Ascending aorta (tissue), 2 donors: ENCODE measurements around the gene TEN1. TPM values are rescaled to one million over a fixed set of nuclear protein-coding genes. Genes with fewer than 3 reads are reported as not detected.

Experiments
- DNase-seq, 2 donors: peaks; one replicate each; pipeline ENCODE4 v3.0.0-alpha.2; 2019; ENCODE audit warnings: low spot score in 2 of 2
- H3K27ac ChIP-seq, 2 donors: fragments of 200-600 bp; sonication (generic); one replicate each; pipeline ENCODE4 v1.5.1; 2016 to 2017; ENCODE audit warnings: mild to moderate bottlenecking in 1 of 2
- H3K27me3 ChIP-seq: fragments of 200-600 bp; sonication (generic); one replicate; pipeline ENCODE4 v1.5.1; 2017
- H3K36me3 ChIP-seq, 2 donors: fragments of 200-600 bp; sonication (generic); one replicate each; pipeline ENCODE4 v1.5.1; 2016
- H3K4me1 ChIP-seq, 2 donors: fragments of 200-600 bp; sonication (generic); one replicate each; pipeline ENCODE4 v1.5.1; 2016 to 2017; ENCODE audit warnings: mild to moderate bottlenecking in 1 of 2
- H3K4me3 ChIP-seq, 2 donors: fragments of 200-600 bp; sonication (generic); one replicate each; pipeline ENCODE4 v1.5.1; 2016 to 2017; ENCODE audit warnings: mild to moderate bottlenecking in 1 of 2
- H3K9me3 ChIP-seq, 2 donors: fragments of 200-600 bp; sonication (generic); one replicate each; pipeline ENCODE4 v1.5.1; 2016
- intact Hi-C: fragments of 100-400 bp; cut with DNase I; formaldehyde crosslinking; loops from one replicate; pipeline ENCODE4 v1.15.1; 2023
- total RNA-seq: library from RNA; depleted of rRNA; stranded (reverse); fragments of >200 nt; gene quantifications from one replicate; pipeline ENCODE4 v1.1.0, GENCODE V29; 2016
- TF ChIP-seq, protein P1 (sequence below), 3 experiments: fragments of 200-600 bp in 2 of 3; fragments of 450-650 bp in 1 of 3; sonication (generic) in 2 of 3; IDR thresholded peaks; one replicate each; pipeline ENCODE4 v1.5.1; 2016 to 2019; ENCODE audit warnings: antibody characterized with exemption in 3 of 3, mild to moderate bottlenecking in 1 of 3, moderate library complexity in 1 of 3

Gene TEN1
- 33.6 TPM for total RNA-seq

GRCh38 chr17:75978938-75979704, at the start of gene TEN1, which contains the start of gene ACOX1:
Gene TEN1 (plus strand): TSS chr17:75979240. CDS start chr17:75986193, 6,953 bp downstream.
Gene ACOX1 (minus strand): TSS chr17:75979166. CDS start chr17:75979073, 93 bp downstream.
- Histone ChIP-seq H3K9me3 (no peaks in the 10 kb centered on the region), H3K27me3 (no peaks in the 10 kb centered on the region), H3K4me3 (peak within 1 kb of the TSS; percentile 76 to 88), H3K4me1 (peaks cover 2 to 26% of the 10 kb centered on the region in 2 donors), H3K27ac (peak within 1 kb of the TSS; percentile 93 to 99), H3K36me3 (peaks cover 0 to 6% of the 10 kb centered on the region in 2 donors)
- DNase-seq: peak; percentile 89 to 98
- intact Hi-C loops: loop anchor here (1.0 to 10.0 kb wide), 6 partner anchors 38 to 373 kb away; partner anchors contain the start of genes FBF1, MRPL38, PRPSAP1 and TRIM65
- TF ChIP-seq, protein P1, sequence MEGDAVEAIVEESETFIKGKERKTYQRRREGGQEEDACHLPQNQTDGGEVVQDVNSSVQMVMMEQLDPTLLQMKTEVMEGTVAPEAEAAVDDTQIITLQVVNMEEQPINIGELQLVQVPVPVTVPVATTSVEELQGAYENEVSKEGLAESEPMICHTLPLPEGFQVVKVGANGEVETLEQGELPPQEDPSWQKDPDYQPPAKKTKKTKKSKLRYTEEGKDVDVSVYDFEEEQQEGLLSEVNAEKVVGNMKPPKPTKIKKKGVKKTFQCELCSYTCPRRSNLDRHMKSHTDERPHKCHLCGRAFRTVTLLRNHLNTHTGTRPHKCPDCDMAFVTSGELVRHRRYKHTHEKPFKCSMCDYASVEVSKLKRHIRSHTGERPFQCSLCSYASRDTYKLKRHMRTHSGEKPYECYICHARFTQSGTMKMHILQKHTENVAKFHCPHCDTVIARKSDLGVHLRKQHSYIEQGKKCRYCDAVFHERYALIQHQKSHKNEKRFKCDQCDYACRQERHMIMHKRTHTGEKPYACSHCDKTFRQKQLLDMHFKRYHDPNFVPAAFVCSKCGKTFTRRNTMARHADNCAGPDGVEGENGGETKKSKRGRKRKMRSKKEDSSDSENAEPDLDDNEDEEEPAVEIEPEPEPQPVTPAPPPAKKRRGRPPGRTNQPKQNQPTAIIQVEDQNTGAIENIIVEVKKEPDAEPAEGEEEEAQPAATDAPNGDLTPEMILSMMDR (IDR thresholded peaks at IDR 0.05): peak; percentile 15 to 35 (median 33)

DNA sequence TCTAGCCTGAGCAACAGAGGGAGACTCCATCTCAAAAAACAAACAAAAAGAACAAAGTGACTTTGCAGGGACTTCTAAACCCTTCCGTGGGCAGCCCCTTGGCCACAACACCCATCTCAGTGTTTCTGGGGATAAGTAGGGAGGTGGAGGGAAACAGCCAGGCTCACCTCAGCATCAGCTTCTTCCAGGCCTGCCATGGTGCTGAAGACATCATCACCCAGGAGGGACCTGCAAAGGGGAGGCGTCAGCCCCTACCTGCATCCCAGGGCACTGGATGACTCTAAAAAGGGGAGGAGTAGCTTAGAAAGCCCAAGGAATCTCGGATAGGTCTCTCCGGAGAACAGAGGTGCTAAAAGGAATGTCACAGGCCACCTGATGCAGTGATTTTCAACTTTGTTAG, 48.0 kb upstream of the TEN1 start:
- TF ChIP-seq, protein P1 (IDR thresholded peaks at IDR 0.05): no peak
- H3K4me3 ChIP-seq: no peak overlapping the region
- DNase-seq: no peak
- no peak overlapping the region for H3K27ac ChIP-seq
- no peaks in the 10 kb centered on the region for H3K36me3 ChIP-seq
- intact Hi-C loops: no loop called here
- no peaks in the 10 kb centered on the region for H3K4me1 ChIP-seq
- no peaks in the 10 kb centered on the region for H3K9me3 ChIP-seq
- no peaks in the 10 kb centered on the region for H3K27me3 ChIP-seq

- Histone ChIP-seq H3K27ac (no peak overlapping the region), H3K36me3 (no peaks in the 10 kb centered on the region), H3K4me3 (no peak overlapping the region), H3K4me1 (no peaks in the 10 kb centered on the region), H3K9me3 (no peaks in the 10 kb centered on the region), H3K27me3 (no peaks in the 10 kb centered on the region)
- TF ChIP-seq, protein P1 (IDR thresholded peaks at IDR 0.05): no peak
- no peak for DNase-seq
- intact Hi-C loops: no loop called here
Observed at GRCh38 chr17:75932852-75933251, 46.2 kb upstream of the TEN1 start.

DNA sequence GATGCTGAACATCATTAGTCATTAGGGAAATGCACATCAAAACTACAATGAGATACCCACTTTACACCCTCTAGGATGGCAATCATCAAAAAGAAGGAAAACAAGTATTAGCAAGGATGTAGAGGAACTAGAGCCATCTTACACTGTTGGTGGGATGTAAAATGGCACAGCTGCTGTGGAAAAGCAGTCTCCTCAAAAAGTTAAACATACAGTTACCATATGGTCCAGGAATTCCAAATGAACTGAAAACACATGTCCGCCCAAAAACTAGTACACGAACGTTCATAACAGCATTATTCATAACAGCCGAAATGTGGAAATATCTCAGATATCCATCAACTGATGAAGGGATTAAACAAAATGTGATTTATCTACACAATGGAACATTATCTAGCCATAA, 45.2 kb upstream of the TEN1 start:
- Histone ChIP-seq H3K9me3 (no peaks in the 10 kb centered on the region), H3K27ac (no peak overlapping the region), H3K4me1 (no peaks in the 10 kb centered on the region), H3K27me3 (no peaks in the 10 kb centered on the region), H3K4me3 (no peak overlapping the region), H3K36me3 (no peaks in the 10 kb centered on the region)
- intact Hi-C loops: no loop called here
- TF ChIP-seq, protein P1 (IDR thresholded peaks at IDR 0.05): no peak
- DNase-seq: no peak

DNA sequence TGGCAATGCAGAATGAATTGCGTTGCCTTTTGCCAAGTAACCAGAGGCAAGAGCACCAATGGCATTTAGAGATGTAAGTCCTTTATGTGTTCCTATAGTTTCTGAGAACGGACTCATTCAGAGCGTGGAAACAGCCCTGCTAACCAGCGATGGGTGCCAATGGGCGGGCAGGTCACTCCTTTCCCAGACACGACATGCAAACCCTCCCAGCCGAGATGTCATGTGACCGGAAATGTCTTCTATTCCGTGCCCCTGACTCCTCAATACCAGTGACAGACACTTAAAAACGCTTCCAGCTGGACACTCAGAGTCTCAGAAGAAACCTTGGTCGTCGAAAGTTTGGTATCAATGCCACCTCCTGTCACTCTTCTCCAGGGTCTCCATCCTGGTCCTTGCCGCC, 41.4 kb upstream of the TEN1 start:
- H3K27me3 ChIP-seq: no peaks in the 10 kb centered on the region
- H3K9me3 ChIP-seq: no peaks in the 10 kb centered on the region
- DNase-seq: no peak
- no peak overlapping the region for H3K27ac ChIP-seq
- H3K36me3 ChIP-seq: peaks cover 0 to 1% of the 10 kb centered on the region in 2 donors
- peaks cover 0 to 8% of the 10 kb centered on the region in 2 donors for H3K4me1 ChIP-seq
- H3K4me3 ChIP-seq: no peak overlapping the region
- TF ChIP-seq, protein P1 (IDR thresholded peaks at IDR 0.05): no peak
- intact Hi-C loops: no loop called here
